NCI-H1930 (cell line): ENCODE results near the gene SIRT5.

Experiments
- DNase-seq, 2 experiments: peaks; one replicate each; lab custom pipeline; 2025; lab: John Stamatoyannopoulos, UW

SIRT5 gene

GRCh38 chr6:13635948-13636658, 61.7 kb downstream of the SIRT5 start:
- no peak for DNase-seq

GRCh38 chr6:13638014-13638413, 63.6 kb downstream of the SIRT5 start:
- DNase-seq, result no peak

- DNase-seq, result no peak
Observed at GRCh38 chr6:13638626-13639025, 64.2 kb downstream of the SIRT5 start.

GRCh38 chr6:13641315-13641714, 66.9 kb downstream of the SIRT5 start:
- no peak for DNase-seq

- DNase-seq, result no peak
Observed at GRCh38 chr6:13643125-13643524, 68.7 kb downstream of the SIRT5 start.

GRCh38 chr6:13648850-13649249, 74.4 kb downstream of the SIRT5 start:
- no peak for DNase-seq

GRCh38 chr6:13649393-13649792, 75.0 kb downstream of the SIRT5 start:
- no peak for DNase-seq

GRCh38 chr6:13653296-13653695, 78.9 kb downstream of the SIRT5 start:
- DNase-seq, result no peak

- no peak for DNase-seq
Observed at GRCh38 chr6:13654496-13654895, 80.1 kb downstream of the SIRT5 start.

GRCh38 chr6:13655700-13656099, 81.3 kb downstream of the SIRT5 start:
- no peak for DNase-seq

GRCh38 chr6:13660273-13660672, 85.9 kb downstream of the SIRT5 start:
- DNase-seq, result no peak

- no peak for DNase-seq
Observed at GRCh38 chr6:13660893-13661292, 86.5 kb downstream of the SIRT5 start.

- DNase-seq, result no peak
Observed at GRCh38 chr6:13661647-13662046, 87.2 kb downstream of the SIRT5 start.

- DNase-seq, result no peak
Observed at GRCh38 chr6:13662651-13663334, 88.4 kb downstream of the SIRT5 start.

GRCh38 chr6:13663986-13664385, 89.6 kb downstream of the SIRT5 start:
- DNase-seq, result no peak
